HG03045 (cell line): Measurements from ENCODE around the gene CRB2.

Experiments
- ATAC-seq: cut with Tn5 transposase; IDR thresholded peaks from one replicate; pipeline ENCODE4 v1.9.1; 2021; ENCODE audit warnings: mild to moderate bottlenecking, moderate library complexity; ENCODE audit not compliant: unreplicated experiment

Gene CRB2

GRCh38 chr9:123355761-123356431, at the start of gene CRB2:
CRB2 (plus strand) TSS chr9:123356197; CDS start chr9:123356261, 64 bp downstream.
- ATAC-seq = no peak

GRCh38 chr9:123309611-123310010, 46.4 kb upstream of the CRB2 start:
- ATAC-seq = no peak

DNA sequence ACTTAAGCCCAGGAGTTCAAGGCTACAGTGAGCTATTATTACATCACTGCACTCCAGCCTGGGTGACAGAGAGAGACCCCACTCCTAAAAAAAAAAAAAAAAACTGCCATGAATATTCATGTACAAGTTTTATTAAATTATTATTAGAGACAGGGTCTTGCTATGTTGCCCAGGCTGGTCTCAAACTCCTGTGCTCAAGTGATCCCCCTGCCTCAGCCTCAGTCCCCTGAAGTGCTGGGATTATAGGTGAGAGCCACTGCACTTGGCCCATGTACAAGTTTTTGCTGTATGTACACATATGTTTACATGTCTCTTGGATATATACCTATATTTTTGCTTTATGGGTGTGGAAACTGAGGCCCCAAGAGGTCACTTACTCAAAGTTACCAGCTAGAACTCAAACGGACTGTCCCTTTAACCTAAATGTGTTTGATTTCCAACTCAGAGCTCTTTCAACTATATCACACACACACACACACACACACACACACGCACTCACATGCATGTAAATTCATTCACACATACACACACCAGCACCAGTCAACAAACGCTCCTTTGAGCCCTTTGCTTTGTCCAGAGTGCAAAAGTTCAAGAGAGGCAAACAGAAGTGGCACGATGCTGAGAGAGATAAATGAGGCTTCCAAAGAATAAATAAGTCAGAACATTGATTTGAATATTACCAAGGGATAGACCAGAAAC, 45.3 kb upstream of the CRB2 start:
- ATAC-seq = no peak

DNA sequence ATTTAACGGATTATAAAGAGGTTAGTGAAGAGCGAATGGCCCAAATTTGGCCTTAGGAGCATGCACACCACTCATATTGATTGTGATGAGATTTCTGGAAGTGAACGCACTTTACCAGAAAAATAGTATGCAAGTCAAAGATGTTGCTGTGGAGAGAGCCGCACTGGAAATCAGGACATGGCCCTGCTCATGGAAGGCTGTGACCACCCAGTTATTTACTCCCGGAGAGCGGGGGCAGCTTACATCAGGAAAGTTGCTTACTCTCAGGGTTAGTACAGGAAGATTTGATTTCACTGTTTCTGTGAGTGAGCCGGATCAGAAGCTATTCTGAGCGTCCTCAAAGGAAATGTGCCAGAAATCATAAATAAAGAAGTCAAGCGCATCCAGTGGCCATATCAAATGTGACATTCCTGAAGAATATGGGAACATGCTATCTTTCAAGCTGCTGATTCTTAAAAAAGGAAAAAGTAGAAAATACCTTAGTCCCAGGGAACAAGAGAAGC, 44.7 kb upstream of the CRB2 start:
- ATAC-seq = no peak

DNA sequence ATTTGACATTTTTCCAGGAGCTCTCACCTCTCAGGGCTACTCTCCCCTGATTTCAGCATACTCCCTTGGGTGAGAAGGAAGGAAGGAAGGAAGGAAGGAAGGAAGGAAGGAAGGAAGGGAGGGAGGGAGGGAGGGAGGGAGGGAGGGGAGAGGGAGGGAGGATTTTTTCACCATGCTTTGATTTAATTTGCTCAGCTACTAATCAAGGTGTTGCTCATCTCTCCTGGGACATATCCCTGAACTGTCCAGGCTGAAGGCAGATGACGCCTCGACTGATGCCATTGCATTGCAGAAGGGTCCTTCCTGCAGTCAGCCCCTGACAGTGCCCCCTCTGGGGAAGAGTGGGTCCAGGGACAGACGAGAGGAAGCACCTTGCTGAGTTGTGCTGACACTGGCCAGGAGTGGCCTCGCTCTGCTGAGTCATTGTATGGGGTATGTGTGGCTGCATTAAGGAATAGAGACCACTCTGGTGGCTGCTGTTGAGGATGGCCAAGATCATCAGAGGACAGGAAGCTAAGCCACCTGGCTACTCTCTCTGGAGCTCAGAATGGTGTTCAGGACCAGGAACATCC, 43.6 kb upstream of the CRB2 start:
- ATAC-seq = no peak

DNA sequence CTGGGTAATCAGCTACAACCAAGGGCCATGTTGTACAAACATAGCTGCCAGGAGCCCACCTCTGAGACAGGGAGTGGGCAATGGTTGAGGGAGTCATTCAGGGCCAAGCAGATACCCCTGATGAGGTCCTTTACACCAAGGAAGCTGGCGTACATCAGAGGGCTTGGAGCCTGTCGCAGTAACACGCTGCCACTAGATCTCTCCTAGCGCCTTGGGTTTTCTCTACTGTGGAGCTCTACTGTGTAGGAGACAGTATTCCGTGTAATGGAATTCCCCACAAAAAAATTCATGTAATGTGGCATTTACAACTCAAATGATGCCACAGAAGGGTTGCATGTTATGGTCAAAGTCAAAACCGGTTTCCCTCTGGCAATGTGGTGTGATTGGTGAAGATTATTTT, 41.4 kb upstream of the CRB2 start:
- no peak for ATAC-seq

DNA sequence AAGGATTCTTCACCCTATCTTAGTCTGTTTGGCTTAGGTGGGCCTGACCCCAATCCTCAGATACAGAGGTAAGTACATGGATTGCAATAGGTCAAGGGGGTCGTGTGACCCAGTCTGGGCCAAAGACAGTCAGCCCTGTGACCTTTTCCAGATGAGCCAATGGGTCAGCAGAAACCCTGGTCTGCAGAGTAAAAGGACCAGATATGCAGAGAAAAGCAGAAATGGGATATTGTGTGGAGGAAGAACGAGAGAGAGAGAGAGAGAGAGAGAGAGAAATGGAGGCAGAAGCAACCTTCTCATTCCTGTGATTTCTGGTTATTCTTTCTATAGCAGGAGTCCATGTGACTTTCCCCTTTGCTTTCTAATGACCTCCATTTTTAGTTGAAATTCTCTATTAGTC, 40.4 kb upstream of the CRB2 start:
- no peak for ATAC-seq

DNA sequence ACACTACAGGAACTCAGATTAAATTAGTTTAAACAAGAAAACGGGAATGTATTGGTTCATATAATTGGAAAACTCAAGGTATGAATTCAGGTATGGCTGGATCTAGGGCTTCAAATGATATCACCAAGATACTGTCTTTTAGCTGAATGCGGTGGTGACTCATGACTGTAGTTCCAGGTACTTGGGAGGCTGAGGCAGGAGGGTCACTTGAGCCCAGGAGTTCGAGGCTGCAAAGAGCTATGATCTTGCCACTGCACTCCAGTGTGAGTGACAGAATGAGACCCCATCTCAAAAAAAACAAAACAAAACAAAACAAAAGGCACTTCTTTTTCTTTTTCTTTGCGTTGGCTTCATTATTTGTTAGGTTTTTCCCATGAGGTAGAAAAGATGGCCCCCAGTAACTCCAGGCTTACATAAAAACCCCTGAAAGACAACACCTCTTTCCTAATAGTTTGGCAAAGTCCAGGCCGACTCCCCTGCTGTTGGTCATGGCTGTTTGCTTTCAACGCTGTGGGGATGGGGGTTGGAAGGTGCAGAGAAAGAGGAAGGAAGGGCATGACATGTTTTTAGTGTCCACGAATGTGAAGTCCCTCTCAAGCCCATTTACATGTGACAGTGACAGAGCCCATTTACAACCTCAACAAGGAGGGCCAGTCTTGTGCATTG, 39.8 kb upstream of the CRB2 start:
- ATAC-seq = no peak

DNA sequence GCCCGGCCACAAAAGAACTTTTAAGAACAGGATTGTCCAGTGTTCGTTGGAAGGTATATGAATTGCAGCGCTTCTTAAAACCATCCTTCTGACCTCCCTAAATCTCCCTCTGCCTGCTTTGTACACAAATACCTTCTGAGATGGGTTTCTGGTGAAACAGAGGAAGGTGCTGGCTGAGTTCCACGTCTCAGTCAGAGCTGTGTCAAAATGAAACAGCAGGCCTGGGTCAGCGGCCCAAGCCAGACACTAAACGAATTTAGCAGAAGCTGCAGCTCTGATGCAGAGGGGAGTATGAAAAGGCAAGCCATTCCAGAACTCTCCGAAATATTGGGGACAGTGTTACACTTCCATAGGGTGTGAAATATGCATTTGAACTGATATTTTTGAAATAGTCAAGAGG, 37.8 kb upstream of the CRB2 start:
- ATAC-seq = peak; percentile 66

DNA sequence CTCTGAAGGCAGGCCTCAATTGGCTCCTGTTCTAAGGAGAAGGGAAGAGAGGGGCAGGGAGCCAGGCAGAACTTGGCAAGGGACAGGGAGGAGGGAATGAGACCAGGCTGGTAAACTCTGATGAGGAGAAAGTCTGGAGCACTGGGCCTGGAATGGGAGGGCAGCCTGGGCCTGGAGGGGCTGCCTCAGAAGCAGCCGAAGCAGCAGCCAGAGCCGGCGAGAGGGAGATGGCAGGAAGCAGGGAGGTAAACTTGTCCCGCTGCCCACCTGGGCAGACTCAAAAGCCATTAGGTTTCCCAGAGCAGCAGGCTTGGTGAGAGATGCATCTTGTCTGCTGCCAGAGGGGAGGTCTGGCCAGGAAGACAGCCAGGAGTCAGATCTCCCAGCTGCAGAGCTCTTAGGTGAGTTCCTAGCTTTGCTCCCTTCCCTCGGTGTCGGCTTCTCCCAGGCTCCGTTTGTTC, 37.0 kb upstream of the CRB2 start:
- ATAC-seq = no peak

- no peak for ATAC-seq
These were observed 36.3 kb upstream of the CRB2 start for GRCh38 chr9:123319541-123320339.

GRCh38 chr9:123320814-123321213, 35.2 kb upstream of the CRB2 start:
- ATAC-seq = no peak

GRCh38 chr9:123321616-123322272, 34.3 kb upstream of the CRB2 start:
- no peak for ATAC-seq

GRCh38 chr9:123322273-123323195, 33.5 kb upstream of the CRB2 start:
- no peak for ATAC-seq

- ATAC-seq = no peak
These were observed 32.6 kb upstream of the CRB2 start for GRCh38 chr9:123323196-123324013.

DNA sequence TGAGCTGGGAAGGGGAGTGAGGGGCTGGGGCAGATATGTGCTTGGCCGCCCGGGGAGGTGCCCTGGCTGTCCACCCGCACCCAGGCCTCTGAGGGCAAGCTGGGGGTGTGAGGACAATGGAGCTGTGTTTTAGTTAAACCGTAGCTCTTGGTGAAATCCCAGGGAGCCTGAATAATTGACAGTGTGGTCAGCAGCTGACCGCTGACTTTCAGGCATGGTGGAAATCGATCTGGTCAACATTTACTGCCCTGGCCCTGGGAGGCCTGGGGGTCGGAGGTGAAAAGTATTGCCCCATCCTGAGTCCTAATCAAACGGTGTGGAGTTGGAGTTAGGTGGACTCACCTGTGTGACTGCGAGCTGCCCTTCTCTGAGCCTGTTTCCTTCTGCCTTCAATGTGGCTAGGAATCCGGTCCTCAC, 31.2 kb upstream of the CRB2 start:
- no peak for ATAC-seq

DNA sequence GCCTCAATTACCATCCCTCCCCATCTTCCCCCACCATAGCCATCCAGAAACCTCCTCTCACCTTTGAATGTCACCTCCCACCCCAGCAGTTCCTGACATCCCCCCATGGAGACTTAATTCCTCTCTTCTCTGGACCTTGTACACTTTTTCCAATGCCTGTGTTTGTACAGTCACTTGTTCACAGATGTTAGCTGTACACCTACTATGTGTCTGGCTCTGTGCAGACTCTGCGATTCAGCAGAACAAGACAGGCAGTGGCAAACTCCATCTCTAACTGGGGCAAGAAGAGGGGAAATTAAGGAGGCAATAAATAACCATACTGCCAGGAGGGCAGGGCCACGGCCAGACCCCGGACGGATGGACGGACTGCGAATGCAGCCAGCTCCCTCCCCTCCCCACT, 29.8 kb upstream of the CRB2 start:
- ATAC-seq = no peak

DNA sequence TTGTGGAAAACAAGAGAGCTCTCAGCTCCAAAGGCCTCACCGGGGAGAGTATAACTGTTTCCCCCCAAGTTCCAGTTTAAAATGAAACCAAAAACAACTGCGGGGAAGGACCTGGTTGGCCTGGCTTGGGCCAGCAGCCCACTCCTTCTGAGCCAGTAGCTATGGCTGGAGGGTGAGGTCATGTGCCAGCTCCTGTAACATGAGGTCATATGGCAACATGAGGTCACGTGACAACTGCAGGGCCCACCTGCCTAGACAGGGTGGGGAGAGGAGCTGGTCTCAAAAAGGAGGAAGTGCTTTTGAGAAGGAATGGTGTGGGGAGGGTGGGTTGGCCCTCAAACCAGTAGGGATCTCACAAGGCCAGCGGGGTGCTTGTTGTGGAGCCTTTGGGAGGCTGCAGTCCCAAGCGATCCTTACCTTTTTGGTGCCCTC, 29.3 kb upstream of the CRB2 start:
- no peak for ATAC-seq
